A673 (cell line): Measurements from ENCODE around the gene OTOGL.

Source experiments
- EZH2 ChIP-seq: fragments of 200-600 bp; sonication (generic); IDR thresholded peaks from 2 replicates; pipeline ENCODE4 v1.6.1; 2017; ENCODE audit warnings: borderline replicate concordance, low read depth, mild to moderate bottlenecking, mixed read lengths, antibody characterized with exemption, low read length; ENCODE audit not compliant: poor library complexity, severe bottlenecking
- TF ChIP-seq, protein P1 (sequence below): fragments of 300-800, 200-600 bp; sonication (generic); conservative IDR thresholded peaks from 2 replicates; pipeline ENCODE4 v1.5.1; 2017; ENCODE audit warnings: low read depth, mild to moderate bottlenecking, antibody characterized with exemption, low read length, moderate library complexity, mixed read lengths

- TF ChIP-seq, protein P1, sequence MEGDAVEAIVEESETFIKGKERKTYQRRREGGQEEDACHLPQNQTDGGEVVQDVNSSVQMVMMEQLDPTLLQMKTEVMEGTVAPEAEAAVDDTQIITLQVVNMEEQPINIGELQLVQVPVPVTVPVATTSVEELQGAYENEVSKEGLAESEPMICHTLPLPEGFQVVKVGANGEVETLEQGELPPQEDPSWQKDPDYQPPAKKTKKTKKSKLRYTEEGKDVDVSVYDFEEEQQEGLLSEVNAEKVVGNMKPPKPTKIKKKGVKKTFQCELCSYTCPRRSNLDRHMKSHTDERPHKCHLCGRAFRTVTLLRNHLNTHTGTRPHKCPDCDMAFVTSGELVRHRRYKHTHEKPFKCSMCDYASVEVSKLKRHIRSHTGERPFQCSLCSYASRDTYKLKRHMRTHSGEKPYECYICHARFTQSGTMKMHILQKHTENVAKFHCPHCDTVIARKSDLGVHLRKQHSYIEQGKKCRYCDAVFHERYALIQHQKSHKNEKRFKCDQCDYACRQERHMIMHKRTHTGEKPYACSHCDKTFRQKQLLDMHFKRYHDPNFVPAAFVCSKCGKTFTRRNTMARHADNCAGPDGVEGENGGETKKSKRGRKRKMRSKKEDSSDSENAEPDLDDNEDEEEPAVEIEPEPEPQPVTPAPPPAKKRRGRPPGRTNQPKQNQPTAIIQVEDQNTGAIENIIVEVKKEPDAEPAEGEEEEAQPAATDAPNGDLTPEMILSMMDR, result no peak
- no peak for TF ChIP-seq EZH2
Observed at GRCh38 chr12:80087486-80088213, 11.7 kb upstream of the OTOGL start.
